Endodermal cell (in vitro differentiated cells): Measurements from ENCODE around the gene SLC25A12. TPM values are rescaled to one million over a fixed set of nuclear protein-coding genes. Genes with fewer than 3 reads are reported as not detected.

ENCODE experiments used
- DNase-seq: peaks from one replicate; pipeline ENCODE4 v3.0.0-alpha.2; 2017
- H3K27ac ChIP-seq: 2 replicates; pipeline ENCODE4 v1.5.1; 2013; ENCODE audit warnings: mild to moderate bottlenecking, low read depth, low read length, moderate library complexity
- H3K27me3 ChIP-seq: 2 replicates; pipeline ENCODE4 v1.6.1; 2013; ENCODE audit warnings: mild to moderate bottlenecking, low read length, moderate library complexity; ENCODE audit not compliant: insufficient read depth, control insufficient read depth, poor library complexity, severe bottlenecking
- H3K36me3 ChIP-seq: 2 replicates; pipeline ENCODE4 v1.7.0; 2013; ENCODE audit warnings: mild to moderate bottlenecking, low read length, moderate library complexity; ENCODE audit not compliant: control insufficient read depth, insufficient read depth
- H3K4me1 ChIP-seq: one replicate; pipeline ENCODE4 v1.7.0; 2013; ENCODE audit warnings: low read length; ENCODE audit not compliant: control insufficient read depth, insufficient read depth
- H3K4me3 ChIP-seq: 2 replicates; pipeline ENCODE4 v1.5.1; 2013; ENCODE audit warnings: mild to moderate bottlenecking, low read length, moderate library complexity
- H3K9ac ChIP-seq: 2 replicates; pipeline ENCODE4 v1.6.1; 2013; ENCODE audit warnings: mild to moderate bottlenecking, low read length, moderate library complexity; ENCODE audit not compliant: poor library complexity, severe bottlenecking; ENCODE audit errors: extremely low read depth
- H3K9me3 ChIP-seq: 2 replicates; pipeline ENCODE4 v1.6.1; 2013; ENCODE audit warnings: mild to moderate bottlenecking, low read length, moderate library complexity; ENCODE audit not compliant: control insufficient read depth
- H3K27ac Mint-ChIP-seq: 2 replicates; pipeline ENCODE4 v1.8.0; 2020; ENCODE audit warnings: mixed read lengths
- H3K27me3 Mint-ChIP-seq: 2 replicates; pipeline ENCODE4 v1.8.0; 2021; ENCODE audit warnings: mild to moderate bottlenecking, mixed read lengths; ENCODE audit not compliant: insufficient read depth
- H3K36me3 Mint-ChIP-seq: 2 replicates; pipeline ENCODE4 v1.8.0; 2020; ENCODE audit warnings: low read depth, mixed read lengths
- H3K4me1 Mint-ChIP-seq: 2 replicates; pipeline ENCODE4 v1.8.0; 2020; ENCODE audit warnings: mixed read lengths
- H3K4me3 Mint-ChIP-seq: 2 replicates; pipeline ENCODE4 v1.8.0; 2020; ENCODE audit warnings: mild to moderate bottlenecking, moderate library complexity, mixed read lengths
- H3K9me3 Mint-ChIP-seq: 2 replicates; pipeline ENCODE4 v1.8.0; 2020; ENCODE audit warnings: mild to moderate bottlenecking, mixed read lengths
- WGBS, 2 experiments: methylation state at CpG; one replicate each; pipeline versions ENCODE4 v1.1.5 to v1.1.7; 2013; ENCODE audit warnings: missing lambda C conversion rate in 2 of 2, mixed read lengths in 1 of 2; ENCODE audit not compliant: insufficient coverage in 1 of 2, insufficient read length in 1 of 2; 5-methylcytosine and 5-hydroxymethylcytosine counted together
- total RNA-seq, 2 donors: library from RNA; stranded (reverse); fragmentation: NEBNext Ultra II Directional in 1 of 2; extraction: Animal tissue kit (Norgen Biotek cat#: 25700) in 1 of 2; gene quantifications; 2 replicates in 1 of 2; 3 replicates in 1 of 2; pipeline ENCODE4 v1.2.1, GENCODE V29; 2021
- TF ChIP-seq, protein P1 (sequence below): fragments of 200-600 bp; sonication (generic); conservative IDR thresholded peaks from 2 replicates; pipeline ENCODE4 v1.5.0; 2021; ENCODE audit warnings: antibody characterized with exemption, mild to moderate bottlenecking

The SLC25A12 gene
- total RNA-seq, 2 donors from 2014 or later, result 0.55 to 3.1 TPM

GRCh38 chr2:171822525-171823322 lies 71.3 kb downstream of the SLC25A12 start:
- Mint-ChIP-seq H3K36me3 (peaks cover 12% of the 10 kb centered on the region), H3K4me3 (no peak overlapping the region), H3K27me3 (no peaks in the 10 kb centered on the region), H3K27ac (no peak overlapping the region), H3K9me3 (peaks cover 3% of the 10 kb centered on the region), H3K4me1 (no peaks in the 10 kb centered on the region)
- DNase-seq, result no peak
- Histone ChIP-seq H3K27ac (no peak overlapping the region), H3K4me1 (no peaks in the 10 kb centered on the region), H3K36me3 (no peaks in the 10 kb centered on the region), H3K9me3 (no peaks in the 10 kb centered on the region), H3K27me3 (no peaks in the 10 kb centered on the region), H3K4me3 (no peak overlapping the region), H3K9ac (no peak overlapping the region)
- TF ChIP-seq, protein P1, sequence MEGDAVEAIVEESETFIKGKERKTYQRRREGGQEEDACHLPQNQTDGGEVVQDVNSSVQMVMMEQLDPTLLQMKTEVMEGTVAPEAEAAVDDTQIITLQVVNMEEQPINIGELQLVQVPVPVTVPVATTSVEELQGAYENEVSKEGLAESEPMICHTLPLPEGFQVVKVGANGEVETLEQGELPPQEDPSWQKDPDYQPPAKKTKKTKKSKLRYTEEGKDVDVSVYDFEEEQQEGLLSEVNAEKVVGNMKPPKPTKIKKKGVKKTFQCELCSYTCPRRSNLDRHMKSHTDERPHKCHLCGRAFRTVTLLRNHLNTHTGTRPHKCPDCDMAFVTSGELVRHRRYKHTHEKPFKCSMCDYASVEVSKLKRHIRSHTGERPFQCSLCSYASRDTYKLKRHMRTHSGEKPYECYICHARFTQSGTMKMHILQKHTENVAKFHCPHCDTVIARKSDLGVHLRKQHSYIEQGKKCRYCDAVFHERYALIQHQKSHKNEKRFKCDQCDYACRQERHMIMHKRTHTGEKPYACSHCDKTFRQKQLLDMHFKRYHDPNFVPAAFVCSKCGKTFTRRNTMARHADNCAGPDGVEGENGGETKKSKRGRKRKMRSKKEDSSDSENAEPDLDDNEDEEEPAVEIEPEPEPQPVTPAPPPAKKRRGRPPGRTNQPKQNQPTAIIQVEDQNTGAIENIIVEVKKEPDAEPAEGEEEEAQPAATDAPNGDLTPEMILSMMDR, result no peak
- WGBS, 2 experiments, result 83 to 92% methylated on average over 1 of the region's 1 CpG

GRCh38 chr2:171819453-171819852 lies 74.6 kb downstream of the SLC25A12 start:
- H3K27ac ChIP-seq, result no peak overlapping the region
- no peaks in the 10 kb centered on the region for H3K4me1 Mint-ChIP-seq
- TF ChIP-seq, protein P1, result no peak
- no peak for DNase-seq
- H3K27ac Mint-ChIP-seq, result no peak overlapping the region
- WGBS, 2 experiments, result 100% methylated on average over 1 of the region's 1 CpG; no CpG with 5 or more reads in 1 of the 2 experiments
- H3K9me3 Mint-ChIP-seq, result no peaks in the 10 kb centered on the region
- H3K27me3 Mint-ChIP-seq, result no peaks in the 10 kb centered on the region
- H3K4me3 ChIP-seq, result no peak overlapping the region
- H3K36me3 ChIP-seq, result no peaks in the 10 kb centered on the region
- no peak overlapping the region for H3K9ac ChIP-seq
- no peaks in the 10 kb centered on the region for H3K36me3 Mint-ChIP-seq
- no peaks in the 10 kb centered on the region for H3K9me3 ChIP-seq
- H3K4me1 ChIP-seq, result no peaks in the 10 kb centered on the region
- H3K27me3 ChIP-seq, result no peaks in the 10 kb centered on the region
- no peak overlapping the region for H3K4me3 Mint-ChIP-seq

DNA sequence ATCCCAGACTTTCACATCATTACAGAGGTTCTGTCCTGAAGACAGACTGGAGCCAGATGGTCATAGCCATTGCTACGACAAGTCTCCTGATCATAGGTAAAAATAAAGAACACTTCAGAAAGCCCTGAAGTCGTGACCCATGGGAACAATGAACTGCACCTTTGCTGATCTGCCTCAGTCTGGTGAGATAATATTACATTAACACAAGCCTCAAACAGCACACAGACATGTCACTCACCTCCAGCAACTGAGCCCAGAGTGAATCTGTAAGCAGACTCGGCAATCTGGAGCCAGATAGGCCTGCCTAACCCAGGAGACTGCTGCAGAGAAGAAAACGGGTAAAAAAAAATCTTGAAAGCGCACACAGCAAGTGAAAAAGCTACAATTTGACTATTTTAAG lies 79.2 kb downstream of the SLC25A12 start:
- H3K9ac ChIP-seq, result no peak overlapping the region
- 92 to 100% methylated on average over 4 to 5 of the region's 5 CpGs for WGBS, 2 experiments
- no peak overlapping the region for H3K27ac Mint-ChIP-seq
- H3K36me3 Mint-ChIP-seq, result no peaks in the 10 kb centered on the region
- DNase-seq, result no peak
- no peak overlapping the region for H3K4me3 Mint-ChIP-seq
- no peaks in the 10 kb centered on the region for H3K4me1 ChIP-seq
- no peaks in the 10 kb centered on the region for H3K4me1 Mint-ChIP-seq
- no peaks in the 10 kb centered on the region for H3K27me3 ChIP-seq
- no peaks in the 10 kb centered on the region for H3K9me3 ChIP-seq
- TF ChIP-seq, protein P1, result no peak
- no peaks in the 10 kb centered on the region for H3K9me3 Mint-ChIP-seq
- no peak overlapping the region for H3K4me3 ChIP-seq
- H3K27ac ChIP-seq, result no peak overlapping the region
- H3K36me3 ChIP-seq, result no peaks in the 10 kb centered on the region
- no peaks in the 10 kb centered on the region for H3K27me3 Mint-ChIP-seq
